Body of pancreas (tissue), 4 donors: ENCODE results near the gene FAAH2. TPM values are rescaled to one million over a fixed set of nuclear protein-coding genes. Genes with fewer than 3 reads are reported as not detected.

Experiments
- ATAC-seq: fragments of 150-250 bp; one replicate; pipeline ENCODE4 v1.9.1; 2016
- DNase-seq, 4 donors: peaks; one replicate each; pipeline ENCODE4 v3.0.0-alpha.2; 2019
- H3K27ac ChIP-seq, 4 donors: fragments of 200-600 bp; sonication (generic); 1 replicate in 3 of 4; 2 replicates in 1 of 4; pipeline versions ENCODE4 v1.5.1 to v1.6.1; 2016 to 2019; ENCODE audit warnings: mild to moderate bottlenecking in 1 of 4, mixed read lengths in 1 of 4, moderate library complexity in 1 of 4
- H3K27me3 ChIP-seq, 2 donors: fragments of 200-600 bp; sonication (generic); one replicate each; pipeline ENCODE4 v1.6.0; 2016; ENCODE audit warnings: mild to moderate bottlenecking in 1 of 2
- H3K36me3 ChIP-seq, 2 donors: fragments of 200-600 bp; sonication (generic); replicated peaks in 1 of 2; 2 replicates each; pipeline ENCODE4 v1.5.1; 2016; ENCODE audit warnings: low read depth in 2 of 2; ENCODE audit not compliant: insufficient read depth in 1 of 2
- H3K4me1 ChIP-seq: fragments of 200-600 bp; sonication (generic); one replicate; pipeline ENCODE4 v1.6.0; 2016
- H3K4me3 ChIP-seq, 2 donors: fragments of 200-600 bp; sonication (generic); 1 replicate in 1 of 2; 2 replicates in 1 of 2; pipeline ENCODE4 v1.5.1; 2016 to 2019
- H3K9me3 ChIP-seq, 3 donors: fragments of 200-600 bp; sonication (generic); 1 replicate in 2 of 3; 2 replicates in 1 of 3; pipeline ENCODE4 v1.5.1; 2016
- POLR2A ChIP-seq, 3 donors: fragments of 450-650 bp; IDR thresholded peaks; one replicate each; pipeline ENCODE4 v1.6.1; 2016; ENCODE audit warnings: antibody characterized with exemption in 3 of 3, mild to moderate bottlenecking in 2 of 3
- WGBS, 2 donors: methylation state at CpG; one replicate each; pipeline ENCODE4 v1.1.5; 2017; 5-methylcytosine and 5-hydroxymethylcytosine counted together
- intact Hi-C: fragments of 100-400 bp; cut with DNase I; formaldehyde crosslinking; loops from one replicate; pipeline ENCODE4 v1.15.1; 2023
- total RNA-seq, 2 donors: library from RNA; depleted of rRNA; stranded (reverse); fragments of >200 nt; gene quantifications; one replicate each; pipeline ENCODE4 v1.1.0, GENCODE V29; 2016
- TF ChIP-seq, protein P1 (sequence below), 7 experiments: fragments of 450-650 bp in 4 of 7; fragments of 200-600 bp in 3 of 7; sonication (generic) in 3 of 7; IDR thresholded peaks; one replicate each; pipeline ENCODE4 v1.5.1; 2016 to 2019; ENCODE audit warnings: antibody characterized with exemption in 7 of 7

Gene FAAH2, protein sequence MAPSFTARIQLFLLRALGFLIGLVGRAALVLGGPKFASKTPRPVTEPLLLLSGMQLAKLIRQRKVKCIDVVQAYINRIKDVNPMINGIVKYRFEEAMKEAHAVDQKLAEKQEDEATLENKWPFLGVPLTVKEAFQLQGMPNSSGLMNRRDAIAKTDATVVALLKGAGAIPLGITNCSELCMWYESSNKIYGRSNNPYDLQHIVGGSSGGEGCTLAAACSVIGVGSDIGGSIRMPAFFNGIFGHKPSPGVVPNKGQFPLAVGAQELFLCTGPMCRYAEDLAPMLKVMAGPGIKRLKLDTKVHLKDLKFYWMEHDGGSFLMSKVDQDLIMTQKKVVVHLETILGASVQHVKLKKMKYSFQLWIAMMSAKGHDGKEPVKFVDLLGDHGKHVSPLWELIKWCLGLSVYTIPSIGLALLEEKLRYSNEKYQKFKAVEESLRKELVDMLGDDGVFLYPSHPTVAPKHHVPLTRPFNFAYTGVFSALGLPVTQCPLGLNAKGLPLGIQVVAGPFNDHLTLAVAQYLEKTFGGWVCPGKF
- 10 to 100 TPM in 1 of 2 donors, 1 to 10 TPM in 1; 7.3 to 12.7 TPM for total RNA-seq

GRCh38 chrX:57286507-57287251 lies at the start of gene FAAH2:
TSS of gene FAAH2 (plus strand) at chrX:57286706. CDS start at chrX:57286826, 120 bp downstream.
- intact Hi-C loops = no loop called here
- ATAC-seq = peak; percentile 96
- Histone ChIP-seq H3K27ac (peak within 1 kb of the TSS; percentile 73 to 88 (median 86)), H3K4me3 (peak within 1 kb of the TSS; percentile 15), H3K4me1 (peaks cover 9% of the 10 kb centered on the region), H3K27me3 (no peaks in the 10 kb centered on the region), H3K36me3 (no peaks in the 10 kb centered on the region), H3K9me3 (no peaks in the 10 kb centered on the region)
- peak; percentile 82 to 93 (median 90) for DNase-seq
- 3 to 4% methylated on average over 11 to 21 of the region's 22 CpGs for WGBS, 2 donors
- TF ChIP-seq, protein P1, sequence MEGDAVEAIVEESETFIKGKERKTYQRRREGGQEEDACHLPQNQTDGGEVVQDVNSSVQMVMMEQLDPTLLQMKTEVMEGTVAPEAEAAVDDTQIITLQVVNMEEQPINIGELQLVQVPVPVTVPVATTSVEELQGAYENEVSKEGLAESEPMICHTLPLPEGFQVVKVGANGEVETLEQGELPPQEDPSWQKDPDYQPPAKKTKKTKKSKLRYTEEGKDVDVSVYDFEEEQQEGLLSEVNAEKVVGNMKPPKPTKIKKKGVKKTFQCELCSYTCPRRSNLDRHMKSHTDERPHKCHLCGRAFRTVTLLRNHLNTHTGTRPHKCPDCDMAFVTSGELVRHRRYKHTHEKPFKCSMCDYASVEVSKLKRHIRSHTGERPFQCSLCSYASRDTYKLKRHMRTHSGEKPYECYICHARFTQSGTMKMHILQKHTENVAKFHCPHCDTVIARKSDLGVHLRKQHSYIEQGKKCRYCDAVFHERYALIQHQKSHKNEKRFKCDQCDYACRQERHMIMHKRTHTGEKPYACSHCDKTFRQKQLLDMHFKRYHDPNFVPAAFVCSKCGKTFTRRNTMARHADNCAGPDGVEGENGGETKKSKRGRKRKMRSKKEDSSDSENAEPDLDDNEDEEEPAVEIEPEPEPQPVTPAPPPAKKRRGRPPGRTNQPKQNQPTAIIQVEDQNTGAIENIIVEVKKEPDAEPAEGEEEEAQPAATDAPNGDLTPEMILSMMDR (IDR thresholded peaks at IDR 0.05) = peak in 3 of 7 experiments; percentile 14 to 39 (median 30)
- peak; percentile 16 to 66 (median 61) for TF ChIP-seq POLR2A (IDR thresholded peaks at IDR 0.05)

DNA sequence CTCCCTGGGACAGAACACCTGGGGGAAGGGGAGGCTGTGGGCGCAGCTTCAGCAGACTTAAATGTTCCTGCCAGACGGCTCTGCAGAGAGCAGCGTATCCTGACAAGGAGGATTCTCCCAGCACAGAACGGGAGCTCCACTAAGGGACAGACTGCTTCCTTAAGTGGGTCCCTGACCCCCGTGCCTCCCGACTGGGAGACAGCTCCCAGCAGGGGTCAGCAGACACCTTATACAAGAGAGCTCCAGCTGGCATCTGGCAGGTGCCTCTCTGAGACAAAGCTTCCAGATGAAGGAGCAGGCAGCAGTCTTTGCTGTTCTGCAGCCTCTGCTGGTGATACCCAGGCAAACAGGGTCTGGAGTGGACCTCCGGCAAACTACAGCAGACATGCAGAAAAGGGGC lies 44.5 kb upstream of the FAAH2 start:
- no peaks in the 10 kb centered on the region for H3K36me3 ChIP-seq
- no peak for TF ChIP-seq POLR2A (IDR thresholded peaks at IDR 0.05)
- TF ChIP-seq, protein P1 (IDR thresholded peaks at IDR 0.05) = no peak
- no peak overlapping the region for H3K4me3 ChIP-seq
- H3K27ac ChIP-seq = no peak overlapping the region
- ATAC-seq = no peak
- intact Hi-C loops = no loop called here
- 82 to 84% methylated on average over 5 to 6 of the region's 7 CpGs for WGBS, 2 donors
- no peaks in the 10 kb centered on the region for H3K27me3 ChIP-seq
- no peak for DNase-seq
- H3K4me1 ChIP-seq = no peaks in the 10 kb centered on the region
- no peaks in the 10 kb centered on the region for H3K9me3 ChIP-seq

DNA sequence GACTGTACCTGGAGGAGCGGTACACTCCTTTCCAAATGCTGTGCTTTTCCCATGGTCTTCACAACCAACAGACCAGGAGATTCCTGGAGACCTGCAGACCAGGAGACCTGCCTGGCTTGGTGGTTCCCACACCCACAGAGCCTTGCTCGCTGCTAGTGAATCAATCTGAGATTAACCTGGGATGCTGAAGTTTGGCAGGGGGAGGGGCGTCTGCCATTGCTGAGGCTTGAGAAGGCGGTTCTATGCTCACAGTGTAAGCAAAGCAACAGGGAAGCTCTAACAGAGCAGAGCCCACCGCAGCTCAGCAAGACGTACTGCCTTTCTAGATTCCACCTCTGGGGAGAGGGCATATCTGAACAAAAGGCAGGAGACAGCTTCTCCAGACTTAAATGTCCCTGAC lies 34.5 kb upstream of the FAAH2 start:
- intact Hi-C loops = no loop called here
- H3K9me3 ChIP-seq = peaks cover 0 to 8% (median 0%) of the 10 kb centered on the region in 3 donors
- no peaks in the 10 kb centered on the region for H3K27me3 ChIP-seq
- DNase-seq (no peak), ATAC-seq (no peak)
- H3K27ac ChIP-seq = no peak overlapping the region
- H3K4me3 ChIP-seq = no peak overlapping the region
- TF ChIP-seq, protein P1 (IDR thresholded peaks at IDR 0.05) = no peak
- TF ChIP-seq POLR2A (IDR thresholded peaks at IDR 0.05) = no peak
- H3K4me1 ChIP-seq = no peaks in the 10 kb centered on the region
- WGBS, 2 donors = 94 to 100% methylated on average over 2 to 3 of the region's 6 CpGs
- no peaks in the 10 kb centered on the region for H3K36me3 ChIP-seq

DNA sequence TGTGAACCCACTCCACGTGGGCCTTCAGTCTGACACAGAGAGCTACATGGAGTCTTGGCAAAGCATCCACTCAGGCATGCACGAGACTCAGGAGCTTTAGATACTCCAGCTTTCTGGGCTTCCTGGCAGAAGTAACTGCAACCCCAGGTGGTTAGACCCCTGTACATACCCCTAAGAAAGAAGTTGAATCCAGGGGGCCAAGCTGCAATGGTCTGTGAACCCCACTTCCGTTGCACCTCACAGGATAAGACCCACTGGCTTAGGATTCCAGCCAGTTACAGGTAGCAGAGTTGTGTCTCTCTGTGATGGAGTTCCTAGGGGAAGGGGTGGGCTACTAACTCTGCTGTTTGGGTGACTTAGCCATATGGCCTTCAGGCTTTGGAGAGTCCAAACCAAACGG lies 21.4 kb upstream of the FAAH2 start:
- Histone ChIP-seq H3K4me1 (no peaks in the 10 kb centered on the region), H3K4me3 (no peak overlapping the region), H3K36me3 (no peaks in the 10 kb centered on the region), H3K27ac (no peak overlapping the region), H3K27me3 (no peaks in the 10 kb centered on the region), H3K9me3 (no peaks in the 10 kb centered on the region)
- whole genome bisulfite sequencing, 2 donors = 63% methylated on average over 4 of the region's 4 CpGs; no CpG with 5 or more reads in 1 of the 2 donors
- intact Hi-C loops = no loop called here
- no peak for ATAC-seq
- TF ChIP-seq, protein P1 (IDR thresholded peaks at IDR 0.05) = no peak
- no peak for TF ChIP-seq POLR2A (IDR thresholded peaks at IDR 0.05)
- DNase-seq = no peak
